Measurements from ENCODE around the gene ENTHD1. TPM values are rescaled to one million over a fixed set of nuclear protein-coding genes. Genes with fewer than 3 reads are reported as not detected.
"Not testable (repeated sequence)": the region's sequence is repeated elsewhere in the genome, so short reads cannot be mapped to it uniquely, and the experiment has no call there.

The ENTHD1 gene
- total RNA-seq, 1 donor from 2014 or later: not detected

DNA sequence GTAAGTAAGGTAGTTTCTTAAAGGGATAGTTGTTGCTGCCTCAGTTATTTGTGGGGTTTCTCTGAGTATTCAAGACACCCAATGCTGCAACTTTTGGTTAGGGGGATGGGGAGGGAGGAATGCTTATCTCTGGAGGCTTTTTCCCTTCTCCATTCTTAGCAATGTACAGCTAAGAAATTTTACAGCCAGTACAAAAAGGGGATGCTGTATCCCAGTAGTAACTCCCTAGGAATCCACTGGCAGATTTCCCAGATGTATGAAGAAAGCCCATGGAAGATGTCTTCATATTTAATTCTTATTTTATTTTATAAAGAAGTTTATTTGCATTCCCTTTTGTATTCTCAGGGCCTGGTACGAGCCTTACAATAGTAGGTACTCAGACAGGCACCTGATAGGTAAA, 154.8 kb downstream of the ENTHD1 start:
- H3K4me1 Mint-ChIP-seq: peaks cover 8% of the 10 kb centered on the region

DNA sequence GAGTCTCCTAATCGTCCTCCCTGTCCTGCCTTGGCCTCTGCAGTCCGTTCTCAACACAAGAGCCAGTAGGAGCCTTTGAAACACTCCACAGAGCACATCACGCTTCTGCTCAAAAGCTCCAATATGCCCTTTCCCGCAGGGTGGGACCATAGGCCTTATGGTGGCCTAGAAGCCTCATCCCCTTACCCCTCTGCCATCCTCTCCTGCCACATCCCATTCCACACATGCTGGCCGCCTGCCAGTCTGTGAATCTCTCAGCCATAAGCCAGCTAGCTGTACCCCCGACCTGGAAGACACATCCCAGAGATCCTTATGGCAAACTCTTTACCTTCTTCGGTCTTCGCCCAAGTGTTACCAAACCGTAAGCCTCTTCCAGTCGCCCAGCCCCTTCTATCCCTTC, 157.8 kb downstream of the ENTHD1 start:
- Mint-ChIP-seq H3K4me3 (no peak overlapping the region), H3K36me3 (ENCODE audit: low read depth) (no peaks in the 10 kb centered on the region), H3K27ac (ENCODE audit: unreplicated experiment) (no peak overlapping the region), H3K27me3 (ENCODE audit: low read depth) (peaks cover 13% of the 10 kb centered on the region), H3K9me3 (peaks cover 2% of the 10 kb centered on the region), H3K4me1 (peaks cover 17% of the 10 kb centered on the region)
- DNase-seq (ENCODE audit: low read depth, low spot score): no peak
- TF ChIP-seq, protein P1, sequence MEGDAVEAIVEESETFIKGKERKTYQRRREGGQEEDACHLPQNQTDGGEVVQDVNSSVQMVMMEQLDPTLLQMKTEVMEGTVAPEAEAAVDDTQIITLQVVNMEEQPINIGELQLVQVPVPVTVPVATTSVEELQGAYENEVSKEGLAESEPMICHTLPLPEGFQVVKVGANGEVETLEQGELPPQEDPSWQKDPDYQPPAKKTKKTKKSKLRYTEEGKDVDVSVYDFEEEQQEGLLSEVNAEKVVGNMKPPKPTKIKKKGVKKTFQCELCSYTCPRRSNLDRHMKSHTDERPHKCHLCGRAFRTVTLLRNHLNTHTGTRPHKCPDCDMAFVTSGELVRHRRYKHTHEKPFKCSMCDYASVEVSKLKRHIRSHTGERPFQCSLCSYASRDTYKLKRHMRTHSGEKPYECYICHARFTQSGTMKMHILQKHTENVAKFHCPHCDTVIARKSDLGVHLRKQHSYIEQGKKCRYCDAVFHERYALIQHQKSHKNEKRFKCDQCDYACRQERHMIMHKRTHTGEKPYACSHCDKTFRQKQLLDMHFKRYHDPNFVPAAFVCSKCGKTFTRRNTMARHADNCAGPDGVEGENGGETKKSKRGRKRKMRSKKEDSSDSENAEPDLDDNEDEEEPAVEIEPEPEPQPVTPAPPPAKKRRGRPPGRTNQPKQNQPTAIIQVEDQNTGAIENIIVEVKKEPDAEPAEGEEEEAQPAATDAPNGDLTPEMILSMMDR (conservative IDR thresholded peaks at IDR 0.05): no peak

More for the DNA sequence above, 154.8 kb downstream of the ENTHD1 start:
- Mint-ChIP-seq H3K36me3 (ENCODE audit: low read depth) (no peaks in the 10 kb centered on the region), H3K9me3 (peaks cover 5% of the 10 kb centered on the region), H3K27ac (ENCODE audit: unreplicated experiment) (no peak overlapping the region), H3K4me3 (no peak overlapping the region), H3K27me3 (ENCODE audit: low read depth) (peaks cover 21% of the 10 kb centered on the region)
- no peak for DNase-seq (ENCODE audit: low read depth, low spot score)
- TF ChIP-seq, protein P1 (conservative IDR thresholded peaks at IDR 0.05): no peak

DNA sequence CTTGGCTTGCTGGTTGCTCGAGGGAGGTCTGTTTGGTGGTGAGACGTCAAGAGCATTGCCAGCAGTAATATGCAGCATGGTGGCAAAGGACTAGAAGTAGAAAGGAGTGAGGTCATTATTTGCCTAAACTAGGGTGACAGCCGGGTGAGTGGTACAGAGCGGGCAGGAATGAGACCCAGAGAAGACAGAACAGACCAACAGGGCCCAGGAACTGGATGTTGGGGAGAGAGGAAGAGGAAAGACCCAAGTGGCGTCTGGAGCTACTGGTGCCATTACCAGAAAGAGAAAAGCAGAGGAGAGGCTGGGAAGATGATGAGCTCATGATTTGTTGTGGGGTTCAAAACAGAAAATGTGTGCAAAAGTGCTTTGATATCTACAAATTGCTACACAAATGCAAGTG, 158.7 kb downstream of the ENTHD1 start:
- TF ChIP-seq, protein P1 (conservative IDR thresholded peaks at IDR 0.05): no peak
- Mint-ChIP-seq H3K4me1 (peaks cover 17% of the 10 kb centered on the region), H3K27ac (ENCODE audit: unreplicated experiment) (no peak overlapping the region), H3K9me3 (peaks cover 2% of the 10 kb centered on the region), H3K36me3 (ENCODE audit: low read depth) (no peaks in the 10 kb centered on the region), H3K4me3 (no peak overlapping the region), H3K27me3 (ENCODE audit: low read depth) (peaks cover 13% of the 10 kb centered on the region)
- DNase-seq (ENCODE audit: low read depth, low spot score): no peak

DNA sequence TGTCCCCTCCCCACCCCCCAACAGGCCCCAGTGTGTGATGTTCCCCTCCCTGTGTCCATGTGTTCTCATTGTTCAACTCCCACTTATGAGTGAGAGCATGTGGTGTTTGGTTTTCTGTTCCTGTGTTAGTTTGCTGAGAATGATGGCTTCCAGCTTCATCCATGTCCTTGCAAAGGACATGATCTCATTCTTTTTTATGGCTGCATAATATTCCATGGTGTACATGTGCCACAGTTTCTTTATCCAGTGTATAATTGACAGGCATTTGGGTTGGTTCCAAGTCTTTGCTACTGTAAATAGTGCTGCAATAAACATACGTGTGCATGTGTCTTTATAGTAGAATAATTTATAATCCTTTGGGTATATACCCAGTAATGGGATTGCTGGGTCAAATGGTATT, 159.5 kb downstream of the ENTHD1 start:
- not testable (repeated sequence) for H3K27ac Mint-ChIP-seq (ENCODE audit: unreplicated experiment); H3K36me3 Mint-ChIP-seq (ENCODE audit: low read depth); DNase-seq (ENCODE audit: low read depth, low spot score); H3K4me3 Mint-ChIP-seq; H3K9me3 Mint-ChIP-seq
- peaks cover 17% of the 10 kb centered on the region for H3K4me1 Mint-ChIP-seq
- peaks cover 13% of the 10 kb centered on the region for H3K27me3 Mint-ChIP-seq (ENCODE audit: low read depth)

DNA sequence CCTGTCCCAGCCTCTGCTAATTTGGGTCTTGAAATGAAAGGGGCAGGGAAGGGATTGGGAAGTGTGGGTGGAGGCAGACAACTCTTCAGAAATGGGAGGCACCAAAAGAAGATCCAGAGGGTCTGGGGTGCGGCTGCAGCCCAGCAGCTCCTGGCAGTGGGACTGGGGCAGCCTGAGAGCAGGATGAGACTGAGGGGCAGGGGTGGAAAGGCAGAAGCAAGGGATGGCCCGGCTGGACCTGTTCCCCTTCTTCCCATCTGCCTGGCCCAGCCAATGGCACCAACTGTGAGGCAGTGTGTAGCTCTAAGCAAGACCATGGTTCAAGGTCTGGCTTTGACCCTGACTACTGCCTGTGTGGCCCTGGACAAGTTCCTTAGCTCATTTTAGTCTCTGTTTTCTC, 160.4 kb downstream of the ENTHD1 start:
- Mint-ChIP-seq H3K9me3 (no peaks in the 10 kb centered on the region), H3K4me1 (peaks cover 17% of the 10 kb centered on the region), H3K27ac (ENCODE audit: unreplicated experiment) (no peak overlapping the region), H3K4me3 (no peak overlapping the region), H3K36me3 (ENCODE audit: low read depth) (no peaks in the 10 kb centered on the region), H3K27me3 (ENCODE audit: low read depth) (peaks cover 13% of the 10 kb centered on the region)
- TF ChIP-seq, protein P1 (conservative IDR thresholded peaks at IDR 0.05): no peak
- DNase-seq (ENCODE audit: low read depth, low spot score): no peak

DNA sequence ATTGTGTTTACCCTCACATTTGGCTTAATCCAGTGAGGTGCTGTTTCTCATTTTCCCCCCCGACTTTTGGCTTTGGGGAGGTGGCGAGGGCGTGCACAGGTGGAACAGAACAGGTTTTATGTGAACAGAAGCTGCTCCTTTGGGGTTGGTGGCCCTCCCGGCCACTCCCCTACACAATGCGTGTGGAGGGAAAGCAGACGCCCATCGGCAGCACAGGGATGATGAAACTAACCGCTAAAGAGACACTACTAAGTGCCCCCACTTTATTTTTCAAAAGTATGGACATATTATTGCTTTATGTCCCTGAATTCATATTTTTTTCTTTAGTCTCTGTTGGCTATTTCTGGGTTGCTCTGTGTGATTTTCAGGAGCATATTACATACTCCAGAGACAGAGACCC, 160.9 kb downstream of the ENTHD1 start:
- Mint-ChIP-seq H3K27me3 (ENCODE audit: low read depth) (peaks cover 14% of the 10 kb centered on the region), H3K36me3 (ENCODE audit: low read depth) (no peaks in the 10 kb centered on the region), H3K4me3 (no peak overlapping the region), H3K4me1 (peaks cover 12% of the 10 kb centered on the region), H3K27ac (ENCODE audit: unreplicated experiment) (no peak overlapping the region), H3K9me3 (no peaks in the 10 kb centered on the region)
- TF ChIP-seq, protein P1 (conservative IDR thresholded peaks at IDR 0.05): no peak
- no peak for DNase-seq (ENCODE audit: low read depth, low spot score)
